ENCODE results near the gene DUOX2. TPM values are rescaled to one million over a fixed set of nuclear protein-coding genes. Genes with fewer than 3 reads are reported as not detected.

The DUOX2 gene
- total and polyA plus RNA-seq, 2 experiments from 2014 or later, result not detected

DNA sequence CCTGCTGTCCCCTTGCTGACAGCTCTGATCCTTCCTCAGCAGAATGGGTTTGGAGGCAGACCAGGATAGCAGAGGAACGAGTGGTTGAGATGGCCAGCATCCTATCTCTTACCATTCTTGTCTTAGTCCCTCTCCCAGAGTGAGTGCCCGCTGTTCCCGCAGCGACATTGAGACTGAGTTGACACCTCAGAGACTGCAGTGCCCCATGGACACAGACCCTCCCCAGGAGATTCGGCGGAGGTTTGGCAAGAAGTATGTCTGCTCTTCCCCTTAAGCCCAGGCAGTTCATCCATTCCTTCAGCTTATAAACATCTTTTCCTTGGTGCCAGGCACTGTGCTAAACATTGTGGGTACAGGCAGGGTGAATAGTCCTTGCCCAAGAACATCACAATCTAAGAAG lies 37.0 kb upstream of the DUOX2 start:
- Histone ChIP-seq H3F3A (replicated peaks; ENCODE audit: low read depth) (no peaks in the 10 kb centered on the region), H3K79me2 (replicated peaks; ENCODE audit: insufficient read depth) (no peaks in the 10 kb centered on the region), H3K36me3 (ENCODE audit: insufficient read depth) (no peaks in the 10 kb centered on the region), H3K4me2 (no peak overlapping the region), H3K4me3 (no peak overlapping the region), H2AFZ (no peak overlapping the region), H3K27me3 (ENCODE audit: insufficient read depth) (no peaks in the 10 kb centered on the region), H3K4me1 (ENCODE audit: insufficient read depth) (no peaks in the 10 kb centered on the region), H3K9me2 (ENCODE audit: insufficient read depth) (no peaks in the 10 kb centered on the region), H4K20me1 (replicated peaks; ENCODE audit: insufficient read depth) (no peaks in the 10 kb centered on the region), H3K27ac (ENCODE audit: low read depth) (no peak overlapping the region)
- DNase-seq (ENCODE audit: low spot score) (no peak), ATAC-seq (no peak)
- TF ChIP-seq EZH2phosphoT487 (IDR thresholded peaks at IDR 0.05; ENCODE audit: unreplicated experiment) (no peak), ETS1 (IDR thresholded peaks at IDR 0.05) (no peak), JUNB (IDR thresholded peaks at IDR 0.05; ENCODE audit: unreplicated experiment) (no peak), CREB1 (CRISPR knock-in tag; IDR thresholded peaks at IDR 0.05; ENCODE audit: low read depth) (no peak), POLR2AphosphoS5 (IDR thresholded peaks at IDR 0.05; ENCODE audit: low read depth) (no peak), ZNF114 (CRISPR knock-in tag; IDR thresholded peaks at IDR 0.05) (no peak), ZNF331 (CRISPR knock-in tag; IDR thresholded peaks at IDR 0.05; ENCODE audit: low read depth) (no peak), EZH2 (IDR thresholded peaks at IDR 0.05; ENCODE audit: low read depth, unreplicated experiment) (no peak), ZNF462 (CRISPR knock-in tag; IDR thresholded peaks at IDR 0.05) (no peak), STAT1 (IDR thresholded peaks at IDR 0.05; ENCODE audit: unreplicated experiment) (no peak), NANOG (IDR thresholded peaks at IDR 0.05; ENCODE audit: borderline replicate concordance) (no peak)
- TF ChIP-seq, protein P1, sequence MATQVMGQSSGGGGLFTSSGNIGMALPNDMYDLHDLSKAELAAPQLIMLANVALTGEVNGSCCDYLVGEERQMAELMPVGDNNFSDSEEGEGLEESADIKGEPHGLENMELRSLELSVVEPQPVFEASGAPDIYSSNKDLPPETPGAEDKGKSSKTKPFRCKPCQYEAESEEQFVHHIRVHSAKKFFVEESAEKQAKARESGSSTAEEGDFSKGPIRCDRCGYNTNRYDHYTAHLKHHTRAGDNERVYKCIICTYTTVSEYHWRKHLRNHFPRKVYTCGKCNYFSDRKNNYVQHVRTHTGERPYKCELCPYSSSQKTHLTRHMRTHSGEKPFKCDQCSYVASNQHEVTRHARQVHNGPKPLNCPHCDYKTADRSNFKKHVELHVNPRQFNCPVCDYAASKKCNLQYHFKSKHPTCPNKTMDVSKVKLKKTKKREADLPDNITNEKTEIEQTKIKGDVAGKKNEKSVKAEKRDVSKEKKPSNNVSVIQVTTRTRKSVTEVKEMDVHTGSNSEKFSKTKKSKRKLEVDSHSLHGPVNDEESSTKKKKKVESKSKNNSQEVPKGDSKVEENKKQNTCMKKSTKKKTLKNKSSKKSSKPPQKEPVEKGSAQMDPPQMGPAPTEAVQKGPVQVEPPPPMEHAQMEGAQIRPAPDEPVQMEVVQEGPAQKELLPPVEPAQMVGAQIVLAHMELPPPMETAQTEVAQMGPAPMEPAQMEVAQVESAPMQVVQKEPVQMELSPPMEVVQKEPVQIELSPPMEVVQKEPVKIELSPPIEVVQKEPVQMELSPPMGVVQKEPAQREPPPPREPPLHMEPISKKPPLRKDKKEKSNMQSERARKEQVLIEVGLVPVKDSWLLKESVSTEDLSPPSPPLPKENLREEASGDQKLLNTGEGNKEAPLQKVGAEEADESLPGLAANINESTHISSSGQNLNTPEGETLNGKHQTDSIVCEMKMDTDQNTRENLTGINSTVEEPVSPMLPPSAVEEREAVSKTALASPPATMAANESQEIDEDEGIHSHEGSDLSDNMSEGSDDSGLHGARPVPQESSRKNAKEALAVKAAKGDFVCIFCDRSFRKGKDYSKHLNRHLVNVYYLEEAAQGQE (IDR thresholded peaks at IDR 0.05; ENCODE audit: unreplicated experiment), result no peak
- TF ChIP-seq, protein P2, sequence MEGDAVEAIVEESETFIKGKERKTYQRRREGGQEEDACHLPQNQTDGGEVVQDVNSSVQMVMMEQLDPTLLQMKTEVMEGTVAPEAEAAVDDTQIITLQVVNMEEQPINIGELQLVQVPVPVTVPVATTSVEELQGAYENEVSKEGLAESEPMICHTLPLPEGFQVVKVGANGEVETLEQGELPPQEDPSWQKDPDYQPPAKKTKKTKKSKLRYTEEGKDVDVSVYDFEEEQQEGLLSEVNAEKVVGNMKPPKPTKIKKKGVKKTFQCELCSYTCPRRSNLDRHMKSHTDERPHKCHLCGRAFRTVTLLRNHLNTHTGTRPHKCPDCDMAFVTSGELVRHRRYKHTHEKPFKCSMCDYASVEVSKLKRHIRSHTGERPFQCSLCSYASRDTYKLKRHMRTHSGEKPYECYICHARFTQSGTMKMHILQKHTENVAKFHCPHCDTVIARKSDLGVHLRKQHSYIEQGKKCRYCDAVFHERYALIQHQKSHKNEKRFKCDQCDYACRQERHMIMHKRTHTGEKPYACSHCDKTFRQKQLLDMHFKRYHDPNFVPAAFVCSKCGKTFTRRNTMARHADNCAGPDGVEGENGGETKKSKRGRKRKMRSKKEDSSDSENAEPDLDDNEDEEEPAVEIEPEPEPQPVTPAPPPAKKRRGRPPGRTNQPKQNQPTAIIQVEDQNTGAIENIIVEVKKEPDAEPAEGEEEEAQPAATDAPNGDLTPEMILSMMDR (conservative IDR thresholded peaks at IDR 0.05; ENCODE audit: low read depth in 2 of 2), result no peak
- no peaks in the 10 kb centered on the region for H3K36me3 Mint-ChIP-seq (ENCODE audit: low read depth)
- H3K4me3 Mint-ChIP-seq, result no peak overlapping the region
- H3K27me3 Mint-ChIP-seq (ENCODE audit: insufficient read depth, low read depth, poor library complexity), result peaks cover 2% of the 10 kb centered on the region
- no peak overlapping the region for H3K27ac Mint-ChIP-seq
- peaks cover 5% of the 10 kb centered on the region; the same call in 1 of the 3 replicates for H3K4me1 Mint-ChIP-seq
- H3K9me3 Mint-ChIP-seq, result no peaks in the 10 kb centered on the region
